GM12873 (cell line): ENCODE measurements around the gene ZNF548.
A peak's percentile ranks its signal among the peaks of the same experiment; 100 is the strongest.

ENCODE experiments used
- CTCF ChIP-seq: IDR thresholded peaks from 2 replicates; pipeline ENCODE4 v1.5.1; 2012; ENCODE audit warnings: low read depth, mild to moderate bottlenecking, moderate library complexity, low read length, control low read depth; ENCODE audit not compliant: insufficient read depth; ENCODE audit errors: missing control alignments

Gene ZNF548

GRCh38 chr19:57406516-57407123 is 17.0 kb downstream of the ZNF548 start:
- TF ChIP-seq CTCF, result peak; percentile 85

DNA sequence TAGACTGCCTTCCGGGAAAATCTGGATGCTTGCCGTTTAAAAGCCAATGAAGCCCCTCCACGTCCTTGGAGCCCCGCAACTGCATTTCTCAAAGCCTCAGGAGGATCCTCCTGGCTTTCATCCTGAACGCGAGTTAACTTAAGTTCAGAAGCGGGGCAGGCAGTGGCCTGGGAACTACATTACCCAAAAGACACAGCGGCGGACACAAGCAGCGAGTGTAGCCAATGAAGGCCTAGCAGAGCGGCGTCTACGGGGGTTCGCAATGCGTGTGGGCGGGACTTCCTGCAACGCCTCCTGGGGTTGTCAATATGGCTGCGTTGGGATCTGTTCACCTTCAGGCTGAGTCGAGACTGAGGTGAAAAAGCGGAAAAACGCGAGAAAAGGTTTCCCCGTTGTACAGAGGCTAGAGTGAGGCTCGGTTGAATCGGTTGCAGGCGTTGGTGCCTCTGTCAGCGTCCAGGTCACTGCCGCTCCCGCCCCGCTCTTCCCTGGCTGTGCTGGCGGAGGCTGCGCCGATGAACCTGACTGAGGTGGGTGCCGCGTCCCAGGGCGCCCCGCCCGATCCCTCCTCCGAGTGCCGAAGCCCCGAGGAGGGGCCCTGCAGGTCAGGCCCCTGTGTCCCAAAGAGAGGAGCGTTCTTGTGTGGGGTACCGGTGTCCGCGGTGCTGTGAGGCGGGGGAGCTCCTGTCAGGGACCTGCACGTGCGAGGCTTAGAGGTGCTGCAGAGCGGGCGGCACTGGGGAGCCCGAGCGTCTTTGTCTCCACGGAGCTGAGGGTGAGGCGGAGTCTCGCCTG is 21.4 kb downstream of the ZNF548 start, which contains the start of gene ZNF17:
Gene ZNF17 (plus strand): TSS at position 285 of the 795 bp plus-strand sequence. CDS start 2,455 bp downstream, outside the sequence.
- no peak for TF ChIP-seq CTCF

- no peak for TF ChIP-seq CTCF
These were observed 29.8 kb downstream of the ZNF548 start for GRCh38 chr19:57419439-57419838.

- TF ChIP-seq CTCF, result no peak
These were observed 31.4 kb downstream of the ZNF548 start for GRCh38 chr19:57421037-57421436.

DNA sequence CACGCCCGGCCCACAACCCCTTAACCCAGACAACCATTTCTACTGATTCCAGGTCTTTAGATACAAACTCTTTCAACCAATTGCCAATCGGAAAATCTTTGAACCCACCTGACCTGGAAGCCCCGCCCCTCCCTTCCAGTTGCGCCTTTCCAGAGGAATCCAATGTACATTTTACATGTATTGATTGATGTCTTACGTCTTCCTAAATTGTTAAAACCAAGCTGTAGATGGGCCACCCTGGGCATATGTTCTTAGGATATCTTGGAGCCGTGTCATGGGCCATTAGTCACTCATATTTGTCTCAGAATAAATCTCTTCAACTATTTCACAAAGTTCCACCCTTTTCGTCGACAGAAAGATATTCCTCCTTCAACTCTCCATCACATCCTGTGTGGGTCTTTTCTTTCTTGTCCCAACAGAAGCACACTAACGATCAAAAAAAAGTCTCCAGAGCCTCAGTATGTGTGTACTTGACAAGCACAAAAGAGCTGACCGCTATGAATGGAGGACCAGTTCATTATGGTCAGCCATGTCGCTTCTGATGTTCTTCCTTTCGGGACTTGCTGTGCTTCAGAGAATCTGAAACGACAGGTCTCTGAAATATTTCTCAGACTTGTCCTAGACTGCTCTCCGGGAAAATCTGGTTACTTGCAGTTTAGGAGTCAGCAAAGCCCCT is 44.9 kb downstream of the ZNF548 start:
- TF ChIP-seq CTCF, result no peak

DNA sequence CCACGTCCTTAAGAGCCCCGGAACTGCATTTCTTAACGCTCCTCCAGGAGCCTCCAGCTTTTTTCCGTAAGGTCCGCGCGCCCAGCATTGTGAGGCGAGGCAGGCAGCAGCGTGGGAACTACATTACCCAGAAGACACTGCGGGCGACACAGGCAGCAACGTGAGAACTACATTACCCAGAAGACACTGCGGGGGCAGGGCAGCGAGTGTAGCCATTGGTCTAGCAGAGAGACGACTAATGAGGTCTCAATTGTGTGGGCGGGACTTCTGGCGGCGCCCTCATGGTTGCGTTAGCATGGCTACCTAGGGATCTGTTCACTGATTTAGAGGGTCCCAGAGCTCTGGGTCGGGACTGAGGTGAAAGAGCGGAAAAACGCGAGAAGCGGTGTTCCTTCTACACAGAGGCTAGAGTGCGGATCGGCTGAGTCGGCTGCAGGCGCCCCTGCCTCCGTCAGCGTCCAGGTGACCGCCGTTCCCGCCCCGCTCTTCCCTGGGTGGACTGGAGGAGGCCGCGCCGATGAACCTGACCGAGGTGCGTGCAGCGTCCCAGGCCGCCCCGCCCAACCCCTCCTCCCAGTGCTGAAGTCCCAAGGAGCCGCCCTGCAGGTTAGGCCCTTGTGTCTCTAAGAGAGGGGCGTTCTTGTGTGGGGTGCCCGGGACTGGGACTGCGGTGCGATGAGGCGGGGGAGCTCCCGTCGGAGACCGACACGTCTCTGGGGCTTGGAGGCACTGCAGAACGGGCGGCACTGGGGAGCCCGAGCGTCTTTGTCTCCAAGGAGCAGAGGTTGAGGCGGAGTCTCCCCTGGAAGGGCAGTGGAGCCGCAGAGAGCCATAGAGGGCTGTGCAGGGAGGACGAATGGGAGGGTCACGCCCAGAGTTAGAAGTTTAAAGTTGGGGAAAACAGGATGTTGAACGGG is 45.7 kb downstream of the ZNF548 start, which contains the start of gene ZNF749:
Gene ZNF749 (plus strand): TSS at position 264 of the 917 bp plus-strand sequence. CDS start 254 bp downstream, at position 518.
- TF ChIP-seq CTCF, result no peak
